Mesendoderm (in vitro differentiated cells): ENCODE results near the gene TRPV4.

Experiments
- DNase-seq: peaks from one replicate; pipeline ENCODE4 v3.0.0; 2013
- H2AK5ac ChIP-seq: 2 replicates; pipeline ENCODE4 v1.6.1; 2013; ENCODE audit warnings: low read length, inconsistent platforms
- H2BK120ac ChIP-seq: 2 replicates; pipeline ENCODE4 v1.6.1; 2013; ENCODE audit warnings: low read depth, mild to moderate bottlenecking, low read length, moderate library complexity, mixed read lengths
- H2BK15ac ChIP-seq: replicated peaks from 2 replicates; pipeline ENCODE4 v1.6.1; 2013; ENCODE audit warnings: low read depth, mild to moderate bottlenecking, moderate library complexity
- H2BK5ac ChIP-seq: 2 replicates; pipeline ENCODE4 v1.6.1; 2013; ENCODE audit warnings: low read length, inconsistent platforms
- H3K18ac ChIP-seq: 2 replicates; pipeline ENCODE4 v1.6.1; 2013; ENCODE audit warnings: mild to moderate bottlenecking, low read length, mixed read lengths
- H3K23ac ChIP-seq: one replicate; pipeline ENCODE4 v1.6.1; 2013; ENCODE audit warnings: low read length
- H3K27ac ChIP-seq: 2 replicates; pipeline ENCODE4 v1.5.1; 2013; ENCODE audit warnings: low read depth, mild to moderate bottlenecking, inconsistent platforms, low read length, moderate library complexity
- H3K27me3 ChIP-seq: 2 replicates; pipeline ENCODE4 v1.6.1; 2013; ENCODE audit warnings: low read length, control low read depth, mild to moderate bottlenecking, inconsistent platforms; ENCODE audit not compliant: insufficient read depth, poor library complexity
- H3K36me3 ChIP-seq: 2 replicates; pipeline ENCODE4 v1.6.1; 2013; ENCODE audit warnings: low read length, inconsistent platforms; ENCODE audit not compliant: control insufficient read depth, insufficient read depth
- H3K4ac ChIP-seq: one replicate; pipeline ENCODE4 v1.6.1; 2013; ENCODE audit warnings: low read depth, mild to moderate bottlenecking, low read length, moderate library complexity
- H3K4me1 ChIP-seq: 2 replicates; pipeline ENCODE4 v1.6.1; 2013; ENCODE audit warnings: low read depth, low read length, inconsistent platforms; ENCODE audit not compliant: control insufficient read depth
- H3K4me2 ChIP-seq: 2 replicates; pipeline ENCODE4 v1.6.1; 2013; ENCODE audit warnings: low read length
- H3K4me3 ChIP-seq: 2 replicates; pipeline ENCODE4 v1.5.1; 2013; ENCODE audit warnings: mild to moderate bottlenecking, low read length
- H3K56ac ChIP-seq: one replicate; pipeline ENCODE4 v1.6.1; 2013; ENCODE audit warnings: low read length
- H3K79me1 ChIP-seq: 2 replicates; pipeline ENCODE4 v1.6.1; 2013; ENCODE audit warnings: low read length, inconsistent platforms
- H3K79me2 ChIP-seq: 2 replicates; pipeline ENCODE4 v1.6.1; 2013; ENCODE audit warnings: mild to moderate bottlenecking, low read length; ENCODE audit not compliant: control insufficient read depth, insufficient read depth
- H3K9ac ChIP-seq: 2 replicates; pipeline ENCODE4 v1.6.1; 2013; ENCODE audit warnings: low read length, inconsistent platforms
- H4K5ac ChIP-seq: one replicate; pipeline ENCODE4 v1.6.1; 2013; ENCODE audit warnings: low read length
- H4K8ac ChIP-seq: one replicate; pipeline ENCODE4 v1.6.1; 2013; ENCODE audit warnings: low read depth, mild to moderate bottlenecking, control low read depth, low read length, moderate library complexity
- WGBS: extraction: QIAGEN DNeasy Blood & Tissue Kit; methylation state at CpG from one replicate; pipeline ENCODE4 v1.1.7; 2013; ENCODE audit warnings: low lambda C conversion rate, missing lambda C conversion rate; ENCODE audit not compliant: insufficient coverage; ENCODE audit errors: extremely low coverage; 5-methylcytosine and 5-hydroxymethylcytosine counted together

TRPV4 gene

GRCh38 chr12:109764123-109764522, 69.1 kb downstream of the TRPV4 start:
- Histone ChIP-seq H2BK15ac (no peak overlapping the region), H2AK5ac (no peak overlapping the region), H3K56ac (no peak overlapping the region), H3K4me3 (no peak overlapping the region), H3K9ac (no peak overlapping the region), H4K8ac (no peak overlapping the region), H3K18ac (no peak overlapping the region), H2BK120ac (no peak overlapping the region), H3K4me2 (no peak overlapping the region), H3K79me2 (no peaks in the 10 kb centered on the region), H4K5ac (no peak overlapping the region), H3K4ac (no peak overlapping the region), H3K23ac (no peak overlapping the region), H3K36me3 (no peaks in the 10 kb centered on the region), H3K4me1 (no peaks in the 10 kb centered on the region), H3K27me3 (no peaks in the 10 kb centered on the region), H3K79me1 (no peaks in the 10 kb centered on the region), H2BK5ac (no peak overlapping the region), H3K27ac (no peak overlapping the region)
- peak; percentile 41 for DNase-seq
- no CpG with 5 or more reads among the region's 3 CpGs for WGBS

DNA sequence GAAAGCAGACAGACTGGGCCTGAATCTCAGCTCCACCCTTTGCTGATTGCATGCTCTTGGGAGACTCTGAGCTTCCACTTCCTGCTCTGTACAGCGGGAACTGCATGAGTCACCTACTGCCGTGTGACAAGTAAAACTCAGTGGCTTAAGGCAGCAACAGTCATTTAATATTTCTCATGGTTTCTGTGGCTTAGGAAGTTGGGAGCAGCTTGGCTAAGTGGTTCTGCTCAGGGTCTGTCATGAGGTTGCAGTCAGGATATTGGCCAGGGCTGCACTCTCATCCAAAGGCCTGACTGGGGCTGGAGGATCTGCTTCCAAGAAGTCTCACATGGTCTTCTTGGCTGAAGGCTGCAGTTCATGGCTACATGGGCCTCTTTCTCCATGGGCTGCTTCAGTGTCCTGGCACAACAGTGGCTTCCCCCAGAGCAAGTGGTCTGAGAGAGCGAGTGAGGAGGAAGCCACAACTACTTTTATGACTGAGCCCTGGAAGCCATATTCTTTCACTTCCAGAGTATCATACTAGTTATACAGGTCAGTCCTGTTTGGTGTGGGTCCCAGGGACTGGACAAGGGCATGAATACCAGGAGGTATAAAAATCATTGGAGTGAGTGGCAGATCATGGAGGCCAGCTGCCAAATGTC, 69.9 kb downstream of the TRPV4 start:
- H2BK120ac ChIP-seq: no peak overlapping the region
- peak; percentile 56 for DNase-seq

DNA sequence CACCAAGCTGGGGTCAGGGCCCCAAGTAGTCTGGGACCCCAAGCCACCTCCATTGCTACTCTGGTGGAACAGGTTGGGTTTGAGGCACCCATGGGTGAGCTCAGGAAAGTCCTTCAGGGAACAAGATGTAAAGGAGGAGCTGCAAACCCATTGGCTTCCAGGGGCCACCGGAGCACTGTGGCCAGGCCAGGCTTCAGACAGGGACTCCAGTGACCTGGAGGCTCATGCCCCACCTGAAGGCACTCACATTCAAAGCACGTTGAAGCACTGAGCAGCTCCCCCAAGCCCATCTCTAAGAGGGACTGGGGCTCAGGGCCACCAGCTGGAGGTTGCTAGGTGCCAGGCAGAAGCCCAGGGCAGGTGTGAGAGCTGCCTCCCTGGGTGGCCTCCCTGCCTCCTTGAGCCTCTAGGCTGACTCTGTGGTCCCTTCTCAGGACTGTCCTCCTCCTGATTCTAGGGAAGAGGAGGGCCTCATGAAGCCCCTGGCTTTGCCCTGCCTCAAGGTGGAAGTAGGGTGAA, 70.5 kb downstream of the TRPV4 start:
- H2BK5ac ChIP-seq: no peak overlapping the region
- no peak overlapping the region for H2AK5ac ChIP-seq
- no peak overlapping the region for H4K8ac ChIP-seq
- no peak overlapping the region for H2BK120ac ChIP-seq
- no peak overlapping the region for H3K23ac ChIP-seq
- DNase-seq: no peak
- peaks cover 11% of the 10 kb centered on the region for H3K4me1 ChIP-seq
- H4K5ac ChIP-seq: no peak overlapping the region
- no peak overlapping the region for H3K4me2 ChIP-seq
- no peak overlapping the region for H3K27ac ChIP-seq
- peaks cover 2% of the 10 kb centered on the region for H3K79me1 ChIP-seq
- H3K9ac ChIP-seq: no peak overlapping the region
- H3K79me2 ChIP-seq: no peaks in the 10 kb centered on the region
- no peak overlapping the region for H3K4ac ChIP-seq
- H3K4me3 ChIP-seq: no peak overlapping the region
- no peaks in the 10 kb centered on the region for H3K36me3 ChIP-seq
- no peaks in the 10 kb centered on the region for H3K27me3 ChIP-seq
- no CpG with 5 or more reads among the region's 2 CpGs for WGBS
- no peak overlapping the region for H3K18ac ChIP-seq
- H2BK15ac ChIP-seq: no peak overlapping the region
- H3K56ac ChIP-seq: no peak overlapping the region

More for the DNA sequence above, 69.9 kb downstream of the TRPV4 start:
- Histone ChIP-seq H4K5ac (no peak overlapping the region), H3K4me3 (no peak overlapping the region), H2AK5ac (no peak overlapping the region), H4K8ac (no peak overlapping the region), H3K23ac (no peak overlapping the region), H3K18ac (no peak overlapping the region), H3K4me2 (no peak overlapping the region), H3K79me2 (no peaks in the 10 kb centered on the region), H3K9ac (no peak overlapping the region), H3K79me1 (no peaks in the 10 kb centered on the region), H3K56ac (no peak overlapping the region), H3K4me1 (peaks cover 6% of the 10 kb centered on the region), H3K27me3 (no peaks in the 10 kb centered on the region), H3K27ac (no peak overlapping the region), H3K4ac (no peak overlapping the region), H2BK15ac (no peak overlapping the region), H2BK5ac (no peak overlapping the region), H3K36me3 (no peaks in the 10 kb centered on the region)
- WGBS: no CpG with 5 or more reads among the region's 3 CpGs

- no peaks in the 10 kb centered on the region for H3K79me2 ChIP-seq
- WGBS: no CpG with 5 or more reads among the region's 12 CpGs
Observed at GRCh38 chr12:109762071-109762672, 71.0 kb downstream of the TRPV4 start.

GRCh38 chr12:109760930-109761921, 72.0 kb downstream of the TRPV4 start:
- peaks cover 11% of the 10 kb centered on the region for H3K4me1 ChIP-seq
- H2BK15ac ChIP-seq: no peak overlapping the region
- no CpG with 5 or more reads among the region's 16 CpGs for WGBS
- H3K27me3 ChIP-seq: no peaks in the 10 kb centered on the region
- H3K79me2 ChIP-seq: no peaks in the 10 kb centered on the region
- DNase-seq: no peak
- H3K9ac ChIP-seq: no peak overlapping the region
- no peak overlapping the region for H2BK5ac ChIP-seq
- H4K8ac ChIP-seq: no peak overlapping the region
- H4K5ac ChIP-seq: no peak overlapping the region
- no peak overlapping the region for H3K56ac ChIP-seq
- H3K27ac ChIP-seq: no peak overlapping the region
- H3K18ac ChIP-seq: no peak overlapping the region
- no peak overlapping the region for H3K4ac ChIP-seq
- H2AK5ac ChIP-seq: no peak overlapping the region
- no peak overlapping the region for H3K4me3 ChIP-seq
- no peak overlapping the region for H3K23ac ChIP-seq
- no peak overlapping the region for H3K4me2 ChIP-seq
- peaks cover 2% of the 10 kb centered on the region for H3K79me1 ChIP-seq
- H2BK120ac ChIP-seq: no peak overlapping the region
- no peaks in the 10 kb centered on the region for H3K36me3 ChIP-seq

More at GRCh38 chr12:109762071-109762672, 71.0 kb downstream of the TRPV4 start:
- no peaks in the 10 kb centered on the region for H3K27me3 ChIP-seq
- H3K9ac ChIP-seq: no peak overlapping the region
- no peak overlapping the region for H3K18ac ChIP-seq
- H3K27ac ChIP-seq: no peak overlapping the region
- H3K4ac ChIP-seq: no peak overlapping the region
- no peaks in the 10 kb centered on the region for H3K36me3 ChIP-seq
- H3K4me2 ChIP-seq: no peak overlapping the region
- H4K8ac ChIP-seq: no peak overlapping the region
- no peak overlapping the region for H3K4me3 ChIP-seq
- no peak overlapping the region for H3K23ac ChIP-seq
- no peak overlapping the region for H2AK5ac ChIP-seq
- DNase-seq: no peak
- no peak overlapping the region for H4K5ac ChIP-seq
- H3K79me1 ChIP-seq: peaks cover 2% of the 10 kb centered on the region
- H3K4me1 ChIP-seq: peaks cover 11% of the 10 kb centered on the region
- no peak overlapping the region for H2BK5ac ChIP-seq
- H2BK15ac ChIP-seq: no peak overlapping the region
- H3K56ac ChIP-seq: no peak overlapping the region
- H2BK120ac ChIP-seq: no peak overlapping the region
